Neural progenitor cell (in vitro differentiated cells): Measurements from ENCODE around the gene KRTAP20-3.

Source experiments
- CTCF ChIP-seq: fragments of 200-600 bp; sonication (generic); IDR thresholded peaks from 2 replicates; pipeline ENCODE4 v1.5.1; 2017; ENCODE audit warnings: antibody characterized with exemption, mild to moderate bottlenecking
- EZH2phosphoT487 ChIP-seq: fragments of 200-600 bp; sonication (generic); IDR thresholded peaks from 2 replicates; pipeline ENCODE4 v1.6.1; 2017; ENCODE audit warnings: antibody characterized with exemption

- no peak for TF ChIP-seq CTCF
- no peak for TF ChIP-seq EZH2phosphoT487
Measured at GRCh38 chr21:30638686-30639085, 4.0 kb upstream of the KRTAP20-3 start.
